ENCODE data around the gene OR4S2.

The OR4S2 gene

DNA sequence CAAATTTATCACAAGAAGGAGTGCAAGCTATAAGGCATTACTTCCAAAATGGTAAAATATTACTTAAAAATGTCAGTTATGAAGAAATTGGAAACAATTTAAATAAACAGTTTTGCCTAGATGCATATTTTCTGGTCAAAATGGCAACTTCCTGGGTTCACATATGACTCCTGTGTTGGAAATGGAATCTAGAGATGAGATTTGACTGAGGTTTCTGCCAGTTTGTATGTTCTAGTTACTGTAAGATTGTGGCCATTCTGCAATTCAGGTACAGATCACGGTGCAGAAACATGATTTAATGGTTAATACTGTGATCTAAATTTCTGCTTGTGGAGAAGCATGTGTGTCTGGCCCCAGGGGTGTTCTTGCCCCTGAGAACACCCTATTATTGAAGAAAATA is 10.5 kb downstream of the OR4S2 start:
- no peak for DNase-seq (ENCODE audit: low read depth)
- TF ChIP-seq, protein P1, sequence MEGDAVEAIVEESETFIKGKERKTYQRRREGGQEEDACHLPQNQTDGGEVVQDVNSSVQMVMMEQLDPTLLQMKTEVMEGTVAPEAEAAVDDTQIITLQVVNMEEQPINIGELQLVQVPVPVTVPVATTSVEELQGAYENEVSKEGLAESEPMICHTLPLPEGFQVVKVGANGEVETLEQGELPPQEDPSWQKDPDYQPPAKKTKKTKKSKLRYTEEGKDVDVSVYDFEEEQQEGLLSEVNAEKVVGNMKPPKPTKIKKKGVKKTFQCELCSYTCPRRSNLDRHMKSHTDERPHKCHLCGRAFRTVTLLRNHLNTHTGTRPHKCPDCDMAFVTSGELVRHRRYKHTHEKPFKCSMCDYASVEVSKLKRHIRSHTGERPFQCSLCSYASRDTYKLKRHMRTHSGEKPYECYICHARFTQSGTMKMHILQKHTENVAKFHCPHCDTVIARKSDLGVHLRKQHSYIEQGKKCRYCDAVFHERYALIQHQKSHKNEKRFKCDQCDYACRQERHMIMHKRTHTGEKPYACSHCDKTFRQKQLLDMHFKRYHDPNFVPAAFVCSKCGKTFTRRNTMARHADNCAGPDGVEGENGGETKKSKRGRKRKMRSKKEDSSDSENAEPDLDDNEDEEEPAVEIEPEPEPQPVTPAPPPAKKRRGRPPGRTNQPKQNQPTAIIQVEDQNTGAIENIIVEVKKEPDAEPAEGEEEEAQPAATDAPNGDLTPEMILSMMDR (conservative IDR thresholded peaks at IDR 0.05; ENCODE audit: low read depth, low read length): no peak
- no peak overlapping the region for H3K4me3 ChIP-seq (ENCODE audit: low read length)

DNA sequence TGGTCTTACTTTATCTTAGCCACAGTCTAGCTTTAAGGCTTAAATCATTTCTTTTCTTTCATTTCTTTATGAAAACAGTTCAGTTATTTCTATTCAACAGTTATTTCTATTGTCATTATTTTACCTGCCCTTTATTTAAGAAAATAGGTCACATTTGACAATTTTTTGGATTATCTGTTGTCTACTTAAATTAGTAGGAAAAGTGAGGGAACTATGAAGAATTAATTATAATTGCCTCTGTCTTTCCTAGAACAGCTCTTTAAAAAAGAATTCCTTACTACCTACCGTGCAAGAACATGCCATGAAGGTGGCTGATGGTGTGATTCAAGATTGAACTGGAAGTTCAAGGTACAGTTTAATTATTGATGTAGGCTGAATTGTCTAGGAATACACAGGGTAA is 13.8 kb downstream of the OR4S2 start, which contains the start of gene OR4C6:
TSS of gene OR4C6 (plus strand) at position 301 of the 400 bp plus-strand sequence. CDS start 2,966 bp downstream, outside the sequence.
- DNase-seq (ENCODE audit: low read depth): no peak
- no peak within 1 kb of the TSS for H3K4me3 ChIP-seq (ENCODE audit: low read length)
- TF ChIP-seq, protein P1 (conservative IDR thresholded peaks at IDR 0.05; ENCODE audit: low read depth, low read length): no peak

DNA sequence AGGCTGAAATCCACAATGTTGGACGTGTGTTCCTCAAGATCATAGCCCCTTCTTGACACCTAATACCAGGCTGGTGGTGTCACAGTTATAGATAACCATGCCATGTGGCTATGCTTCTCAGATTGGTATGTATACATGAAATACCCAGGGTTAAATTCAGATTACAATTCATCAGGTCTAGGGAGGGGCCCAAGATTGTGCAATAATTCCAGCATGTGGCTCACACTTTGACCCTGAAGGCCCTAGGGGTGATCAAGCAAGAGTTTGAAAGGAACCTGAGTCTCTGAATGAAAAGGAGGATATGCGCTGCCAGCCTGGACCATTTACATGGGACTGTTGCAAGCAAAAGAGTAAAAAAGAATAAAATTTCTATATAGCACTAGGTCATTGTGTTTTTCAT is 21.2 kb downstream of the OR4S2 start:
- no peak overlapping the region for H3K4me3 ChIP-seq (ENCODE audit: low read length)
- TF ChIP-seq, protein P1 (conservative IDR thresholded peaks at IDR 0.05; ENCODE audit: low read depth, low read length): no peak
- no peak for DNase-seq (ENCODE audit: low read depth)

DNA sequence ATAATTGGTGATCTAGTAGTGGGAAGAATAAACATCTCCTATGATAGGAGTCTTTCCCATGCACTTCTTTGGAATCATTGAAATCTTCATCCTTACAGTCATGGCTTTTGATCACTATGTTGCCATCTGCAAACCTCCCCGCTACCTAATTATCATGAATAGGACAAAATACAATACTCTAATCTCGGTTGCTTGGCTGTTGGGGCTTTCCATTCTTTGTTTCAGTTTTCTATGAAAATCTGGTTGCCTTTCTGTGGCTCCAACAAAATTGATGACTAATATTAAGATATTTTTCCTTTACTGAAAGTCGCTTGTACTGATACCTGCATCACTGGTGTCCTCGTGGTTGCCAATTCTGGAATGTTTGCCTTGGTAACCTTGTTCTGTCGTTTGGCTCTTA is 25.7 kb downstream of the OR4S2 start:
- TF ChIP-seq, protein P1 (conservative IDR thresholded peaks at IDR 0.05; ENCODE audit: low read depth, low read length): no peak
- no peak overlapping the region for H3K4me3 ChIP-seq (ENCODE audit: low read length)
- DNase-seq (ENCODE audit: low read depth): no peak

DNA sequence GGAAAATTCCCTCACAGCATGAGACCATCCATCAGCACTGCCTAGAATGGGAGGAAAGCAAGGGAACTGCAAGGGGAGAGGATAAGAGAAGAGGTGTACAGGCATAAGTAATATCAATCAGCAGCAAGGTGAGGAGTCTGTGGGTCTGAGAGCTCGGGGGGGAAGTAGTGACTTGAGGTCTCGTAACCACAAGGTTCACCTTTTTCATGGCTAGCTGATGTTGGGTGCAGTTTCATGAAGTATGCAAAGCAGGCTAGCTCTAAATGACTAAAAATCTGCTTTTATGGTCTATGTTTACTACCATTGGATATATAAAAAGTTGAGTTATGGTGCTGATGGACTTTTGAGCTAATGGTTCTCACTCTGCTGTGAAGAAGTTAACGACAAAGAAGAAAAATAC is 49.7 kb downstream of the OR4S2 start:
- no peak for DNase-seq (ENCODE audit: low read depth)
- H3K4me3 ChIP-seq (ENCODE audit: low read length): no peak overlapping the region
- TF ChIP-seq, protein P1 (conservative IDR thresholded peaks at IDR 0.05; ENCODE audit: low read depth, low read length): no peak

DNA sequence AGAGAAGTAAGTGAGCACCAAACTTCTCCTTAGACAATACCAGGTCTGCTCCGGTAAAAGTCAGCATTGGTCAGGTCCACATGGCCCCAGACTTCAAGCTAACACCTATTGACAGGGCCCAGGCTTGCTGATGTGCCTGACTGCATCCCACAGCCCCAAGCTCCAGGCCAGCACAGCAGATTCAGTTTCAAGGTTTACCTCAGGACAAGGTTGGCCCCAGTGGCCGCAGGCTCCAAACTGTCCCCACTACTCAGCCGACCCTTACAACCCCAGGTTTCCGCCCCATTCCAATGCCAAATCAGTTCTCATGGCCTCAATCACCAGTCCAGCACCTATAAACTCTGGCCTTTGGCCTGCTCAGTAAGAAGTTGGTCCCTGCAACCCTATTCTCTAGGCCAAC is 53.3 kb downstream of the OR4S2 start:
- no peak overlapping the region for H3K4me3 ChIP-seq (ENCODE audit: low read length)
- TF ChIP-seq, protein P1 (conservative IDR thresholded peaks at IDR 0.05; ENCODE audit: low read depth, low read length): no peak
- DNase-seq (ENCODE audit: low read depth): no peak

All from retinal pigment epithelial cell (primary cell).